Ammon's horn (tissue), 1 donor: ENCODE measurements around the gene IGSF9.

Experiments used
- DNase-seq: peaks from one replicate; pipeline ENCODE4 v3.0.0-alpha.2; 2016; ENCODE audit warnings: low spot score

IGSF9 gene

DNA sequence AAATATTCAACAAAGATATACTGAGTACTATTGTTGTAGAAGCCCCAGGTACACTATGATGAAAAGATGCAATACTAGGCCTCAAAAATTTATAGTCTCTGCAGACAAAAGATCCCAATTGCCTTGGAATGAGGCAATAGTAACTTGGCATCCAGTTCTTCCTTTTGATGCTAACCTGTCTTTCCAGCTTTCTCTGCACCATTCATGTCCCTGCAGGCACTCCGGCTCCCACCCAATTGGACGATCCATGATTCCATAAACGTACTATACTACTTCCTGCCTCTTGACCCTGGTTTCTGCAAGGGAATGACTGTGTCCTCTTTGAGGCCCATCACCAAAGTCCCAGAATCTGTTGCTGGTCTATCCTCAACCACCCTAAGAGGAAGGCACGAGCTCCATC is 12.1 kb downstream of the IGSF9 start:
- no peak for DNase-seq

DNA sequence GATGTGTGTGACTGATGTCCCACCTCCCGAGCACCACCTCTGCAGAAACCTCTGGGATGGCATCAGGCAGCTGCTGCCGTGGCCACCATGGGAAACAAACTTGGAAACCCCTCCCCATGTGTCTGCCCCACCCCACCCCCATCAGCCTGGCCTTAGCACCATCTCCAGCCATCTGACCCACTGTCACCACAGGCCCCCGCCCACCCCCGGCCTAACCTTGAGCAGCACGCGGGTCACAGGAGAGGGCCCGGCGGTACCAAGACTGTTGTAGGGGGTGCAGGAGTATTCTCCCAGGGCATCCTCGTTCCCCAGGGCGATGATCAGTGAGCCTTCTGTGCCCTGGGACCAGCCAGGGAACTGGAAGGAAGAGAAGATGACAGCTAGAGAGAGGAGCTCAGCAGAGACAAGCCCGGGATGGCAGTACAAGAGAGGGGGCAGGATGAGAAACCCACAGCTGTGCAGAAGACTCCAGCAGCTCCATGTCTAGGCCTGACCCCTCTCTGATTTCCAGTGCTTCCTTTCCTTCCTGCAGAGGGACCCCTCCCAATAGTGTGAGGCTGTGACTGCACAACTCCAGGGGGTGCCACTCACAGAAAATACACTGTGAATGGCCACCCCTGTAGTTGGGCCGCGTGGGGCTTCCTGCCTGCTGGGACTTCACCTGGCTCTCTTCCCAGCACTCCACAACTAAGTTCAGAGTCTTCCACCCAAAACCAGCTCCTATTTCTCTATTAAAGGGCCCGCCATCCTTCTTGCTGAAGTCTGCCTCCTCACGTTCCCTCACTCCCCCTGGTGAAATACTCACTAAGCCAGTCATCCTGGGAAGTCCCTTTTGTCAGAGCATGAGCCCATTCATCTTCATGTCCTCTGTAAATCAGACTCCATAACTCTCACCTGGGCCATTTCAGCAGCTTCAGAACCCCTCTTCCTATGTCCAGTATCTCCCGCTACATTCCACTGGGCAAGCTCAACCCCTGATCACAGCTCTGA is 12.8 kb downstream of the IGSF9 start:
- no peak for DNase-seq

DNA sequence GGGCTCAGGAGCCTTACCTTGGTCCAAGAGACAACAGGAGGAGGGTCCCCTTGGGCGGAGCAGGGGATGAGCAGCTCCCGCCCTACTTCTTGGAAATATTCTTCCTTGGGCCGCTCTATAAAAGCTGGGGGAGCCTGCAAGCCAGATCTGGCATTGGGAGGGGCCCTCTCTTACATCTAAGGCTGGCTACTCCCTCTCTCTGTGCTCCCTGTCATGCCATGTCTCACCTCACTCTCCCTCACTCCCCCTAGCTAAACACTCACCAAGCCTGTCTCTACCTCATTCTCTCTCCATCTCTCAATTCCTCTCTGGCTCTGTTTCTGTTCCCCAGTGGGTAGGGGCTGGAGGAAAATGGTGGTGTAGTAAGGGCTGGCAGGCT is 13.6 kb downstream of the IGSF9 start:
- DNase-seq, result no peak

DNA sequence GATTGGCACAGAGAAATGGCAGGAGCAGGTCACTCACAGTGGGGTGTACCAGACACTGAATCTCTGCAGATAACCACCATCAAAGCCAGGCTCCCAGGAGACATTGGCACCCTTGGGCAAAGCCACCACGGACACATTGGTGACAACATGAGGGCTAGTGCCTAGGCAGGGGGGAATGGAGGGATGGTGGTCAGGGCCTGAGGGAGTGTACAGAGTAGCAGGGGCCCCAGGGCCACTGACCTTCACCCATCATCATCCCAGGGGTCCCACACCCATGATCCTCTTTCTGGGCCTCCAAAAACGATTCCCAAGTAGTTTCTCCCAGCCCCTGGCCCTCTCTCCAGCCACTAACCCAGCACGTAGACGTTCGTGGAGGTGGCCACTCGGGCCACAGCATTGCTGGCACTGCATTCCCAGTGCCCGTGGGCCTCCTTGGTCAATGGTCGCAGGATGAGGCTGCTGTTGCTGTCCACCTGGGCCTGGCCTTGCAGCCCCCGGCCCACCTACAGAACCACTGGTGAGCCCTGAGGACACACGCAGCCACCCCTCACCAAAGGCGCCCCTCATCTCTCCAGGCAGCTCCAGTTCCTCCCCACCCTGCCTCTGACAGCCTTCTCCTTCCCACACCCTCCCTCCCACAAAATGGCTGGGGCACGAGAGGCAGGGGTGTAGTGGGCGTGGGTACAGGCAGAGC is 14.2 kb downstream of the IGSF9 start:
- no peak for DNase-seq

DNA sequence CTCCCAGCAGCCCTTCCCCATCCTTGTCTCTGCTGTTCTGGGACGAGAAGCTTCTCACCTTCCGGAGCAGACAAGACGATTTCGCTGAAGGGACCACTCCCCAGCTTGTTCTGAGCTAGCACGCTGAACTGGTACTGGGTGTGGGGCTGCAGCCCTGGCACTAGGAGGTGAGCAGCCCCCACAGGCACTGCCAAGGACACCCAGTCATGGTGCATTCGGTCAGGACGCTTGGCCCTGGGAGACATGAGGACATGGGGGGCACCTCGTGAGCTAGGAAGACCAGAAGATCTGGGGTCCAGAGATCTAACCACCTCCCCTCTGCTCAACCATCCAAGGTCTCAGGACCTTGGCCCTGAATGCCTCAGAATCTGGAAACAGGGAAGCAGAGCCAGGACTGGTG is 14.8 kb downstream of the IGSF9 start:
- DNase-seq, result no peak

DNA sequence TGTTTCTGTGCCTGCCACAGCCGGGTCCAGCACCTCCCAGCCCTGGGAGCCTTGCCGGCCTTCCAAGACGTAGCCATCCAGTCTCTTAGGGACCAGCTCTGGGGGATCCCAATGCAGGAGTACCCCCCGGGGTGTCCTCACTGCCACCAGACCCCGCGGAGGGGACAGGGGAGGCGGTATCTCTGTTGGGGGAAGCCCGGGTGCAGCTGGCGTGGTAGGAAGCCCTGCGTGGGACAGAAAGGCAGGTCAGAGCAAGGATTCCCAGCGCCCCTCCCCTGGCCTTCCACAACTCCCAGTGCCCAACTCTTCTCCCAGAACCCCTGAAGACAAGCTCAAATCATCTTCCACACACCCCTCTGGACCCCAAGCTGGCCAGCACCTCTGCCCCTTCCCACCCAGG is 15.2 kb downstream of the IGSF9 start:
- no peak for DNase-seq

DNA sequence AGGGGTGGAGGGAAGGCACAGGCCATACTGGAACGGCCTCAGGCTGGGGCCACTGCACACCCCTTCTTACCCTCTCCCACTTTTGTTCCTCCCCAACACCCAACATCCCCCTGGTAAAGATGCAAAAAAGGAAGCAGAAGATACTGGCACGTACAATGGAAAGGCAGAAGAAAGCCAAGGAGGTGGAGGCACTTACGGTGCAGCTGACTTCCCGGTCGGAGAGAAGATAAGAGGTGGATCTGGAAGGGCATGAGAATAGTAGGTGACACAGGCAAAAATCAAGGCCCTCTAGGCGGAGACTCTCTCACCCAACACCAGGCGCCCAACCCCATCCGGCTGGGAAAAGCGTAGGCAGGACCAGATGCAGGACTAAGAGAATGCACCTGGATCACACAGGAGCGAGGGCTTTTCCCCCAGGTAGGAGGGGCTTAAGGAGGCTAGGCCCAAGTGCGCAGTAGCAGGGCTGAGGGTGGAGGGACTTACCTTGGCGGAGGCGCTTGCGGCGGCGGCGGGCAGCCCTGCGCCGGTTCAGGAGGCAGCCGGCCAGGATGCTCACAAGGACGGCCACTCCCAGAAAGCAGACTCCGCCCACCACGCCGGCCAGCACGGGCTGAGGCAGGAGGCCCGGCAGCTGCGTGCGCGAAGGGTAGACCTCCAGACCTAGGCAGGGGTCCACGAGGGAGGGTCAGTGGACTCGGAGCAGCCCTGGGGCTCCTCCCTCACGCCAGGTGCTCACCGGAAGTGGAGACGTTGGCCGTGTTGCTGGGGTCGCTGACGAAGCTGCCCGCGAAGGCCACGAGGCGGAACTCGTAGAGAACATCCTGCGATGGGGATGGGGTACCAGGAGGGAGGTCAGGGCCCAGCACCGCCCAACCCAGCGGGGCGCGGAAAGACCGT is 16.0 kb downstream of the IGSF9 start:
- DNase-seq, result no peak

DNA sequence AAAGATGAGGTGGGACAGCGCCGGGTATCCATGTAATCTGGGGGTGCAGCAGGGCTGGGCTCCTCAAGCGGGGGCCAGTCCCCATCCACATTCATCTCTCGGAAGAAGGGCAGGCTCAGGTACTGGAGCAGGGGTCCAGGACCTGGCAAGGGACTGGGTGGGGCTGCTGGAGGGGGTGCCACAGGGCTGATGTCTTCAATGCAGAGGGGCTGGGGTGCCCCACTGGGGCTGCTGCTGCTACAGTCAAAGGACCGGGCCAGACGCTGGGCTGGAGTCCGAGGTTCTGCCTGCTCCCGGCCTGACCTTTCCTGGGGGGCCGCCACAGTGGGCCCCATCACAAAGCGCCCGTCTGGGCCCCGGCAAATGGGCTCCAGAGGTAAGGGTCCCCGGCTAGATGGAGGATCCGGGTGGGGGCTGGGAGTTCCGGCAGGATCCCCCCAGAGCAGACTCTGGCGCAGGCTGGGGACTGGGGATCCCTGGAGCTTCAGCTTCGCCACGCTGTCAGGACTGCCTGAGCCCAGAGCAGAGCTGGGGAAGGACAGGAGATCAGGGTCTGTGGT is 16.8 kb downstream of the IGSF9 start:
- DNase-seq, result no peak

DNA sequence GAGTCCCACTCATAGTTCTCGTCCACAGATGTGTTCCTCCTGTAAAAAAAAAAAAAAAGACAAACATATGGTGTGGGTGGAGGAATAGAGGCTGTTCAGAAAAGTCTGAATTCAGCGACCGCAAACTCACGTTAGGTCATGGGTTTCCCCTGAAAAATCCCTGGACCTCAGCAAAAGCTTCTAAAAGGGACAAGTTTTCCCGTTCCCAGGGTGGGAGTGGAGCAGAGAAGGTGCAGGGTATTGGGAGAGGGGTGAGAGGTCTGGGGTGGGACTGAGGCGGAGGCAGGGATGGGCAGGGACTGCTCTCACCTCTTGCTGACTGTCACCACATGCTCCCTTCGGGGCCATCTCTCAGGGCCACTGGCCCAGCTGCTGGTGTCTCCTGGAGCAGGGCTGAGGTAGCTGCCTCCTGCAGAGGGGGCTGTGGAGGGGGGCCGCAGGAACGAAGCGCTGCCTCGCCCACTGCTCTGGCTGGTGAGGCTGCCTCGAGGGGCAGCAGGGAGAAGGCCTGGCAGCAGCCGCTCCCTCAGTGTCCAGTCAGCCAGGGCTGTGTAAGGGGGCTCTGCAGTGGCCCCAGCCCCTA is 17.5 kb downstream of the IGSF9 start:
- no peak for DNase-seq

DNA sequence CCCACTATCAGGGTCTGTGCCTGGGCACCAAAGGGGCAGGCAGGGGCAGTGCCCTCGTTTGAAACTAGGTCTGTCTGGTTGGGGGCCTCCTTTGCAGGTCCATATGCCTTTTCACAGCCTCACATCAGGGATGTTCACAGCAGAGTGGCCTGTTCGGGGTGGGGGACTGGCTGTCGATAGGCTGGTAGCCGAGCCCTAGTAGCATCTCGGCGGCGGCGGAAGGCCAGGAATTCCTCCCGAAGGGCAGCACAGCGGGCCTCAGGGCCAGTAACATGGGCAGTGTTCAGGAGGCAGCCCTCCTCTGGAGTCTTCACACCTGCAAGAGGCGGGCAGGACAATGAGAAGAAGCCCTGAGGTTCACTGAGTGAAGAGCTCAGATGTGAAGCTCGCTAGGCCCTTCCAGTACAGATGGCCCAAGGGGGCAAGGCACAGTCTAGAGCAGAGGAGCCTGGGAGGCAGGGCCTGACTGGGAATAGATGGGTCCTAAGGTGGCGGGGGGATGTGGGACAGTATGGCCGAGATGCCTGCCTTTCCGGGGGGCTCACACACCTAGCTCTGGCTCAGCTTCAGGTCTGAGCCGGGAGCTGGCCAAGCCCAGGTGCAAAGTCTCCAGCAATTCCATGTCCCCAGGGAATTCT is 18.1 kb downstream of the IGSF9 start:
- no peak for DNase-seq

DNA sequence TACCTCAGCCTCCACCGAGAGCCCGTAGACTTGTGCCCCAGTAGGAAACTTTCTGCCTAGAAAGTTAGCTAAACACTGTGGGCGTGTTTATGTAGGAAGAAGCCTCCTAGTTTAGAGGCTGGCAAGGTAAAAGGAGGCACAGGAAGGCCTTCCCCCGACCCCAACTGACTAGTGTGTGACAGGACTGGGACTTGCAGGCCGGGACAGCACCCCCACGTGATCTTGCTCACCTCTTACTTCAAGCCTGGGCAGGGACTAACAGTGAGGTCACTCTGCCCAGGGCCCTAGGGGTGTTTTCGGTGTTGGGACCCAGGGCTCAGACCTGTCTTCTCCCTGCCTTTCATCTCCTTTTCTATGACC is 19.7 kb downstream of the IGSF9 start:
- no peak for DNase-seq

DNA sequence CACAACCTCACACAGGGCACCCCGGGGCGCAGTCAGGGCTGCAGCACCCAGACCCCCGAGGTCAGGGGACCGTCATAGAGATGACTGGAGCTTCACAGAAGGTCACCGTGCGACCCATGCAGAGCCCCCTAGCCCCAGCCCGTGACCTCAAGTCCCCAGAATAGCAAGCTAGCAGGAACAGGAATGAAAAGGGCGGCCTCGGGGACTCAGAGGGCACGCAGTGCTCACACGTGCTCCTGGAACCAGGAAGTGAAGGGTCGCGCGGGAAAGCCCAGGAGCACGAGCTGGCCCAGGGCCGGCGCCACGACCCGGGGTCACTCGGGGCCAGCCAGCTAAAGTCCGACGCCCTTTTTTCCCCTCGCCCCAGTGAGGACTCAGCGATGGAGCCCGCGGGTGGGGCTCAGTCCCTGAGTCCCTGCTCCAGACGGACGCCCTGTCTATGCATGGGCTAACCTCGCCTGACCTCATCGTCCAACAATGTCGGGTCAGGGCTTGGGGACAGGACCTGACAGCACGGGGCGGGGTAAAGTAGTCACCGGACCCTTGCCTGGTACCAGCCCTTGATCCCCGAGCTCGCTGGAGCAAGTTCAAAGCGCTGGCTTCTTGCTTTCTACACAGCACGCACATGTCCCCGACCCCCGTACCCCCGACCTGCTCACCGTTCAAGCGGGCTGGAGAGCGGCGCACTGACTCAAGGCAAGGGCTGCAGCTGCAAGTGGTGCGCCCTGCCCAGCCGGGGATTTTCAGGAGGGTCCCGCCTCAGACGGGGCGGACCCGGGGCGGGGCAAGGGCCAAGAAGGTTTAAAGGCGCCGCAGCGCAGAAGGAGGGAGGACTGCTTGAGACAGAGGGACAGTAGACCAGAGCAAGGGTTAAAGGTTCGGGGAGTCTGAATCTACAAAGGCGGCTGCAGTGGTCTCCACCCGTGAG is 20.4 kb downstream of the IGSF9 start, which contains the start of gene TAGLN2:
TSS of gene TAGLN2 (minus strand) at position 717 of the 928 bp plus-strand sequence. CDS start 4,998 bp downstream, outside the sequence.
- peak; percentile 83 for DNase-seq

DNA sequence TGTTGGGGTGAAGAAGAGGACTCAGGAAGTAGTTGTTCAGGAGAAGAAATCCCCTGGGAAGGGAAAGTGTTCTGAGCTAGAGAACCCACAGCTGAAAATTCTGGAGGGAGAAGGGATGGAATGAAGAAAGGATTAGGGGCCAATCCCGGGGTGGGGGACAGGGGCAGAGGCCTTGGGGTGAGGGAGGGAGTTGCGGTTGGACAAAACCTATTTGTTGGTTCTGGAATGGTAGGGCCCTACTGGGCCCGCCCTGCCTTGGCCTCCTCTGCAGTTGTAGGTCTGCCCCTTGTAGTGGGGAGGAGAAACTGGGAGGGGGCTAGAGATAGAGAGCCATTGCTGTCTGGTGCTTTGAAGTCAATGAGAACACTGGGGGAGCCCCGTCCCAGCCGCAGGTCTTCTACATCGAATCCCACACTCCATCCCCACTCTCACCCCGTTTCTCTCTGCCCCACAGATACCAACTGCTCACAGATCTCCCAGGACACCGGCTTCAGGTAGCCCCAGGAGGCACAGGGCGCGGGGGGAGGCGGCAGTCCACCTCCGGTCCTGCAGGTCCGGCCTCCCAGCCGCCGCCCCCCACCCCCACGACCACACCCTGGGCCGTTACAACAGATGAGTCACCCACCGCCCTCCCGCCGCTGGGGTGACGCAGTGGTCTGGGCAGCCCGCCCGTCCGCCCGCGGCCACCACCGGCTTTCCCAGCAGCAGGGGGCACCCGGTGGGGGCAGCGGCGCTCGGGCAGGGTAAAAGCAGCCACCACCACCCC is 21.2 kb downstream of the IGSF9 start:
- DNase-seq, result peak; percentile 29

DNA sequence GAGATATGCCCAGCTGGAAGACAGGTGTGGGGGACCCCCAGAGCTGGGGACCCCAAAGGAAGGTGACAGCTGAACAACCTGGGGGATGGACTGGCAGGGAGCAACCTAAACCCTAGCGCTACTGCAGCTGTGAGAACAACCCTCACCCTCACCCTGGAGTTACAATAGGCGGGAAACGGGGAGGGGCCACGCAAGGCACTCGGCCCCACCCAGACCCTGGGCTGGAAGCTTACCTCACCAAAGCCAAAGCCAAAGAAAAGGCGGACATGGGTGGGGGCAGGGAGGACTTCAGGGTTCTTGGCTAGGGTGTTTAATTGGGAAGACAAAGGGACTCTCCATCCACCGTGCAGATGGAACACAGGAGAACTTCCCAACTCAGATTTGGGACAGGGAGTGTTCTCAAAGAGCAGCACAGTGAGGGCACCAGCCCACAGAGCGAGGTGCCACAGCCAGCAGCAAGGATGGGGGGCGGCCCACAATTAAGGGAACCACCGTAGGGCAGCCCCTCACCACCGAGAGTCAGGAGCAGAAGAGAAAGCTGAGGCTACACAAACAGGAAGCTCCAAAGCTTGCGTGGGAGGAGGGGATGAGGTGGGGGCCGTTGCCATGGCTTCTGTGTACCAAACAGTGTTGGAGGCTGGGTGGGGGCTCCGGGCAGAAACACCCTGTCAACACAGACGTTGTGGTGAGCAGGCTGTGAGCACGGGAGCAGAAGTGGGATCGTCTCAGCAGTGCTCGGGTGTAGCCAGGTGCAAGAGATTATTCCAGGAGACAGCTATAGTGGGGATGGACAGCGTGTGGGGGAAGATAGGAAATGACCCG is 22.0 kb downstream of the IGSF9 start:
- peak; percentile 47 for DNase-seq

DNA sequence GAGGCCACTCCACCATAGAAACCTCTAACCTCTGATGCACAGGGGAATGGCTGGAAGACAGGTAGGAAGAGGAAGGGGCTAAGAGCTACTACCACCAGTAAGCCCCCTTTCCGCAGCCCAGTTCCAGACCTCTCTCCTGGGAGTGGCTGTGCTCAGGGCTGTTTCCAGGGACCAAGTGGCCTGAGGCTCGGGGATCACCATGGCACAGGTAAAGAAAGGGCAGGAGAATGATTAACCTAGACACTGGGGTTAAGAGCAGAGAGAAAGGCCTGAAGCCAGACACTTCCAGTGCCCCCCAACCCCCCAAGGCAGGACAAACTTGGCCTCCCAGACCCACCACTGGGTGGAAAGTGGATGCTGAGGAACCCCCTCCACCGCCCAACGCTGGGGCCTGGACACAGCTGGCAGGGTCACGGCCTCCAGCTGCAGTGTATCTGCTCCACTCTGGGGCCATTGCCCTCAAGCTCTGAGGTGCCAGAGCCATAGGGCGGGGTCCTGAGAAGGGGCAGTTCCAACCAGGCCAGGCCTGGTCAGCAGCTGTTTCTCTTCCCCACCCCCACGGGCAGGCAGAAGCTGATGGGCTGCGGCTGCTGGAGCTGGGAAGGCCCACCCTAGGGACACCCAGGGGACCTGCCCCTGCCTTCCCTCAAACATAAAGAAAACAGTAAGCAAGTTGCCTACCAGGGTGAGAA is 22.8 kb downstream of the IGSF9 start:
- no peak for DNase-seq

DNA sequence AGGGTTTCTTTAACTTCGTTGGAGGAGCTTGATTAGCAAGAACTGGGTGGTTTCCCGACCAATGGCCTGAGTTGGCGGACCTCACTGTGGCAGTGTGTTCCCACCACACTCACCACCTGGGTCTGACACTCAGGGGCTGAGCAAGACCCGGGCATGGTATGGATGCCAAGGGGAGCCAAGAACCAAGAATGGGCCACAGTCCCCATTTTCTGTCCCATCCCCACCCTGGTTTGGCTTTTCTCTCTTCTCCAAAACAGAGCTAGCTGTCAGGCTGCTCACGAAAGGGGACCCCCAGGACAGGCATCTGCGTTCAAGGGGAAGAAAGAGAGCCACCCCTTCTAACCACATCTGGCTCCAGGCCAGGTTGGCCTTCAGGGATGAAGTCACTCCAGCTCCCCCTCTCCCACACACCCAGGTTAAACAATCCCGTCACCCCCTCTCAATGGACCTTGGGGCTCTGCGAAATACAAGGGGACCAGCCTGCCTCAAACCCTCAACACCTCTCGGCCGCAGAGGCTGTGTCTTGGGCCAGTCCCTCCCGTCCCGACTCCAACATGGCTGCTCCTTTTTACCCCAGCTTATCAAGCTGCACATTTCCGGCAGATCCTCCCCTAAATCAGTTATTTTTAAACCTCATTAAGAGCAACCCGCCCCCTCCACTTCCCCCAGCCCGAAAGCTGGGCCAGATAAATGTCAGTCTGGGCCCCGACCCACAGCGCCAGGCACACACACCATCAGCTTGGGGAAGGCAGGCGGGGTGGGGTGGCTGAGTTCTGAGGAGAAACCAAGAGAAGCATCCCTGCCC is 23.5 kb downstream of the IGSF9 start:
- DNase-seq, result no peak

DNA sequence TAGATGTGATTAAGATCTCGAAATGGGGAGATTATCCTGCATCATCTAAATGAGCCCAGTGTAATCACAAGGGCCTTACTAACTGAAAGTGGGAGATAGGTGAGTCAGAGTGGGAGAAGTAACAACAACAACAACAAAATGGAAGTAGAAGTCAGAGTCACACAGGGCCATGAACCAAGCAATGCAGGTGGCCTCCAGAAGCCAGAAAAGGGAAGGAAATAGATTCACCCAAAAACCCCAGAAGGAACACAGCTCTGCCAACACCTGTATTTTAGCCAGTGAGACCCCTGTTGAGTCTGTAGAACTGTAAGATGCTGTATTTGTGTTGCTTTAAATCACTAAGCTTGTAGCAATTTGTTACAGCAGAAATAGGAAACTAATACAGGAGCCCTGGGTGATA is 24.2 kb downstream of the IGSF9 start:
- no peak for DNase-seq
